Activated naive CD4-positive, alpha-beta T cell treated with anti-CD3 and anti-CD28 coated beads, Interleukin-2, amount 50 U/mL, for 24 hours (primary cell): ENCODE data around the gene SLC9A8.
"Not testable (repeated sequence)": the region's sequence is repeated elsewhere in the genome, so short reads cannot be mapped to it uniquely, and the experiment has no call there.

Source experiments
- H3K27ac Mint-ChIP-seq: one replicate; pipeline ENCODE4 v1.8.0; 2021; ENCODE audit warnings: mild to moderate bottlenecking, mixed read lengths
- H3K27me3 Mint-ChIP-seq: one replicate; pipeline ENCODE4 v1.8.0; 2021; ENCODE audit warnings: mixed read lengths
- H3K36me3 Mint-ChIP-seq: one replicate; pipeline ENCODE4 v1.8.0; 2021; ENCODE audit warnings: mixed read lengths
- H3K4me1 Mint-ChIP-seq: one replicate; pipeline ENCODE4 v1.8.0; 2021; ENCODE audit warnings: mixed read lengths
- H3K4me3 Mint-ChIP-seq: one replicate; pipeline ENCODE4 v1.8.0; 2021; ENCODE audit warnings: mild to moderate bottlenecking, mixed read lengths
- H3K9me3 Mint-ChIP-seq: one replicate; pipeline ENCODE4 v1.8.0; 2021; ENCODE audit warnings: mixed read lengths

Gene SLC9A8

DNA sequence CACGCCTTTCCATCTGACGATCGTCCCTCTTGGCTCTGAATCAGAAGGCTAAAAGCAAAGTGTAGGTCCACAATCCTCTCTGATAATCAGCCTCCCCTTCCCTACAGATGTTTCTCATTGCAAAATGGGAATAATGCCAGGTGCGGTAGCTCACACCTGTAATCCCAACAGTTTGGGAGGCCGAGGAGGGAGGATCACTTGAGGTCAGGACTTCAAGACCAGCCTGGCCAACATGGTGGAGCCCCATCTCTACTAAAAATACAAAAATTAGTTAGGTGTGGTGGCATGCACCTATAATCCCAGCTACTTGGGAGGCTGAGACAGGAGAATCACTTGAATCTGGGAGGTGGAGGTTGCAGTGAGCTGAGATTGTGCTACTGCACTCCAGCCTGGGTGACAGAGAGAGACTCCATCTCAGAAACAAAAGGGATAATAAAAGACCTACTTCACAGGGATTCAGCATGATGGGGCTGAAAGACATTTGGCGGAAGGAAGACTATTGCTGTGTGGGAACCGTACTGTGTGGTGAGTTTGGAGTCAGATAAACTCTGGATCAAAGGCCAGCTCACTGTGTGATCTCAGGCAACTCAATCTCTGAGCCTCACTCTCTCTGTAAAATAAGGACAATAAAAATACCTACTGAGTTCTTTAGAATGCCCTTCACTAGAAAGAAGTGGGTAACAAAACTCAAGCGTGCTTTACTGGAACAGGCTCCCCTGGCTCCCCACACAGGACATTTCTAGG is 15.9 kb upstream of the SLC9A8 start:
- Mint-ChIP-seq H3K27ac (no peak overlapping the region), H3K27me3 (peaks cover 1% of the 10 kb centered on the region), H3K9me3 (no peaks in the 10 kb centered on the region), H3K36me3 (no peaks in the 10 kb centered on the region), H3K4me3 (no peak overlapping the region), H3K4me1 (peaks cover 9% of the 10 kb centered on the region)

DNA sequence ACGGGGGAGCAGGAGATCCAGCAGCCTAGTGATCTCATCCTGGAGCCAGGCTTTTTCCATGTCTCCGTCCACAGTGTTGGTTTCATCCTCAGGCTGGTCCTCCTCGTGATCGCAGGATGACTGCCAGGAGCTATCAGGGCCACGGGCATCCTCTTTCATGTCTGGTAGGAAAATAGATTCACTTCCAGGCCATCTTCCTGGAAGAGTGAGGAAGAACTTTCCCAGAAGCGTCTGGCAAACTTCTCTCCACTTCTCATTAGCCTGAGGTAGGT is 15.3 kb upstream of the SLC9A8 start:
- H3K27ac Mint-ChIP-seq = no peak overlapping the region
- peaks cover 10% of the 10 kb centered on the region for H3K4me1 Mint-ChIP-seq
- H3K9me3 Mint-ChIP-seq = no peaks in the 10 kb centered on the region
- H3K4me3 Mint-ChIP-seq = no peak overlapping the region
- peaks cover 1% of the 10 kb centered on the region for H3K27me3 Mint-ChIP-seq
- no peaks in the 10 kb centered on the region for H3K36me3 Mint-ChIP-seq

DNA sequence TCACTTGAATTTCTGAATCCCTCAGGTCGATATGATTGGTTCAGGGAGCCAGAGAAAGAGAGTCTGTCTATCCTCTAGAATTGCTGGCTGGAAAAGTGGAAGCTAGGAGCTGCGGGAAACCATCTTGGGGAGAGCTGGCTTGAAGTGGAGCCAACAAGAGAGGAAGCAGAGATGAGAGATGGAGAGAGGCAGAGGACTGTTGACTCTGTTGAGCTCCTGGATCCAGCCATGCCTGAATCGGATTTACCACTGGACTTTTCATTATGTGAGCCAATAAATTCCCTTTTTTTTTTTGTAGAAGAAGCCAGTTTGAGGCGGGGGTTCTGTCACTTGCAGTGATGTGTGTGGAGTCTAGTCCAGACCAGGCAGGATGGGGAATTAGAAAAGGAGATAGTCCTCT is 13.9 kb upstream of the SLC9A8 start:
- Mint-ChIP-seq H3K36me3 (peaks cover 2% of the 10 kb centered on the region), H3K4me3 (no peak overlapping the region), H3K9me3 (no peaks in the 10 kb centered on the region), H3K27ac (no peak overlapping the region), H3K4me1 (peaks cover 16% of the 10 kb centered on the region), H3K27me3 (peaks cover 1% of the 10 kb centered on the region)

DNA sequence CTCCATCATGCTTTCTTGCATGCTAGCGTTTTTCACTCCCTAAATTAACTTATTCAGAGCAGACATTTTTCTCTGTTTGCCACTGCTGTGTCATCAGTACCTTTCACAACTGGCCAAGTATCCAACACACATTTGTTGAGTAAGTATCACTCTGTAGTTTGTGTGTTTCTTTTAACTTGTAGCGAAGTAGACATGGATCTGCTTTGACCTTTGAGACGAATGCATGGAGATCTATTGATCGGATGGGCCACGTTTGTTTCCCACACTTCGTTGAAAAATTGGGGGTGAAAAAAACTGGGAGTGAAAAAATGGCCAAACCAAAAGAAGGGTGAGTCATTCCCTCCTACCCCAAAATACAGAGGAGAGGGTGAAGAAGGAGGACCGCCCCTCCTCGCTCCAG is 12.9 kb upstream of the SLC9A8 start:
- H3K36me3 Mint-ChIP-seq = peaks cover 2% of the 10 kb centered on the region
- H3K27me3 Mint-ChIP-seq = no peaks in the 10 kb centered on the region
- H3K27ac Mint-ChIP-seq = no peak overlapping the region
- peaks cover 21% of the 10 kb centered on the region for H3K4me1 Mint-ChIP-seq
- H3K4me3 Mint-ChIP-seq = no peak overlapping the region
- H3K9me3 Mint-ChIP-seq = no peaks in the 10 kb centered on the region

DNA sequence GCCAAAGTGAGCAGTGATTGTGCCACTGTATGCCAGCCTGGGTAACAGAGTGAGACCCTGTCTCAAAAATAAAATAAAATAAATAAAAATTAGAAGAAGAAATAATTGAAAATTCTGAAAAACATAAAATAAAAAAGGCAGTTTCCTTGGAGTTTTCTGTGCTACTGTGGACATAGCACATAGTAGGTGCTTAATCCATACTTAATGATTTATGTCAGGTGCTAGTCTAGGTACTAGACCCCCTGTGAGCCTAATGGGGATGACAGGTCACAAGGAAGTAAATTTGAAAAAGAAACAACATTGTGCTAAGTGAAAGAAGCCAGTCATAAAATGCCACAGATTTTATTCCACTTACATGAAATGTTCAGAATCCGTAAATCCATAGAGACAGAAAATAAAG is 9.2 kb upstream of the SLC9A8 start:
- no peak overlapping the region for H3K4me3 Mint-ChIP-seq
- H3K9me3 Mint-ChIP-seq = no peaks in the 10 kb centered on the region
- H3K27me3 Mint-ChIP-seq = no peaks in the 10 kb centered on the region
- no peak overlapping the region for H3K27ac Mint-ChIP-seq
- H3K4me1 Mint-ChIP-seq = peaks cover 27% of the 10 kb centered on the region
- peaks cover 2% of the 10 kb centered on the region for H3K36me3 Mint-ChIP-seq

DNA sequence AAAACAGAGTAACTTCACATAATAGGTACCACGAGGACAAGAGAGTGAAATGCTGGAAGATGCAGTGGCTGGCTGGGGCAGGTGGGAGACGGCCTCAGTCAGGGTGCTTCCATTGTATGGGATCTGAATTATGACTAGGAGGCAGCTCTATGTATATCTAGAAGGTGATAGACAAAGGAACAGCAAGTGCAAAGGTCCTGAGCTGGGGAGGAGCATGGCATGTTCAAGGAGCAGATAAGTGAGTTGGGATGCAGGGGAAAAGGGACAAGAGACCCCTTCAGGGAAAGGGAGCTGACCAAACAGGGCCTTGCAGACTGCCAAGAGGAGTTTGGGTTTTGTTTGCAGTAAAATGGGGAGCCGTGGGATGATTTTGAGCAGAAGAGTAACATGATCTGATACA is 8.3 kb upstream of the SLC9A8 start:
- Mint-ChIP-seq H3K36me3 (peaks cover 2% of the 10 kb centered on the region), H3K9me3 (no peaks in the 10 kb centered on the region), H3K27me3 (no peaks in the 10 kb centered on the region), H3K4me3 (no peak overlapping the region), H3K4me1 (peaks cover 27% of the 10 kb centered on the region), H3K27ac (peak overlapping the region; percentile 31)

DNA sequence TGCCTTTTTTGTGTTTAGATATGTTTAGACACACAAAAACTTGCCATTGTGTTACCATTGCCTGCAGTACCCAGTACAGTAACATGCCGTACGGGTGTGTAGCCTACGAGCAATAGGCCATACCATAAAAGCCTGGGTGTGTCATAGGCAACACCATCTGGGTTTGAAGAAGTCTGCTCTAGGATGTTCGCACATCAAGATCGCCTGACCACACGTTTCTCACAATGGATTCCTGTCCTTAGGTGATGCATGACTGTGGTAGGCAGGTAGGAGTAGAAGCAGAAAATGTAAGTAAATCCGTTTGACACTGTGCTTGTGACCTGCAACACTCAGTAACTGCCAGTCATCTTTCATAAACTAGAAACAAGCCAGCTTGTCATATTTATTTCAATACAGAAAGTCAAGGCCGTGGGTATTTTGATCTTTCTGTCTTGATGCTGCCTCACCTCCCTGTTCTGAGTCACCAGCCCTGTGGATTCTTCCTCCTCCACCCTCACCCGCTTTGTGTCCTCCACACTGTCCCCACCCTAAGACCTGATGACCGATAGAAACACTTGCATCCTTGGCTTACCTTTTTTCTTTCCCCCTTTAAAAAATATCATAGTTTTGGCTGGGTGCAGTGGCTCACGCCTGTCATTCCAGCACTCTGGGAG is 7.3 kb upstream of the SLC9A8 start:
- Mint-ChIP-seq H3K27ac (peak overlapping the region; percentile 65), H3K4me1 (peaks cover 27% of the 10 kb centered on the region)
- H3K9me3 Mint-ChIP-seq, H3K27me3 Mint-ChIP-seq, H3K4me3 Mint-ChIP-seq, H3K36me3 Mint-ChIP-seq: not testable (repeated sequence)

DNA sequence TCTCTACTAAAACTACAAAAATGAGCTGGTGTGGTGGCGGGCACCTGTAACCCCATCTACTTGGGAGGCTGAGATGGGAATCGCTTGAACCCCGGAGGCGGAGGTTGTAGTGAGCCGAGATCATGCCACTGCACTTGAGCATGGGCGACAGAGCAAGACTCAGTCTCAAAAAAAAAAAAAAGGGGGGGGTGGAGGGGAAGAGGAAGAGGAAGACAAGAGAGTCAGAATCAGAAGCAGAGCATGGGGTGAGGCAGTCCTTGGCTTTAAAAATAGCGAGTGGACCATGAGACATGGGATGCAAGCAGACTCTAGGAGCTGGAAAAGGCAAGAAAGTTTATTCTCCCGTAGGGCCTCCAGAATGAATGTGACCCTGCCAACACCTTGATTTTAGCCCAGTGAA is 3.9 kb upstream of the SLC9A8 start:
- Mint-ChIP-seq H3K4me3 (no peak overlapping the region), H3K9me3 (no peaks in the 10 kb centered on the region), H3K4me1 (peaks cover 29% of the 10 kb centered on the region), H3K27me3 (no peaks in the 10 kb centered on the region), H3K27ac (no peak overlapping the region), H3K36me3 (no peaks in the 10 kb centered on the region)

DNA sequence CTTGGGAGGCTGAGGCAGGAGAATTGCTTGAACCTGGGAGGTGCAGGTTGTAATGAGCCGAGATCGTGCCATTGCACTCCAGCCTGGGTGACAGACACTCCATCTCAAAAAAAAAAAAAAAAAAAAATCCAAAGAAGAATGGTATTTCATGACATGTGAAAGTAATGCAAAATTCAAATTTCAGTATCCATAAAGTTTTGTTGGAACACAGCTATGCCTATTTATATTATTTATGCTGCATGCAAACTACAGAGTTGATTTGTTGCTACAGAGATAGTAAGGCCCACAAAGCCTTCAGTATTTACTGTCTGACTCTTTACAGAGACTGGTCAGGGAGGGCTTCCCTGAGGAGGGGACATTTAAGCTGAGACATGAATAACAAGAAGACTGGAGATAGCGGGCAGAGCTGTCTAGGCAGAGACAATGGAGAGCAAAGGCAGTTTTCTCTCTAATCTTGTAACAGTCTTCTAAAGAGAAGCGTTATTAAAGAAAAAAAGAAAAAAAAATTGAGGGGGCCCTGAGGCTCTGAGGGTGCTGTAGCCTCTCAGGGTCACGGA is 2.7 kb upstream of the SLC9A8 start:
- no peak overlapping the region for H3K4me3 Mint-ChIP-seq
- H3K4me1 Mint-ChIP-seq = peaks cover 36% of the 10 kb centered on the region
- H3K9me3 Mint-ChIP-seq = no peaks in the 10 kb centered on the region
- H3K36me3 Mint-ChIP-seq = peaks cover 4% of the 10 kb centered on the region
- peak overlapping the region; percentile 79 for H3K27ac Mint-ChIP-seq
- no peaks in the 10 kb centered on the region for H3K27me3 Mint-ChIP-seq

DNA sequence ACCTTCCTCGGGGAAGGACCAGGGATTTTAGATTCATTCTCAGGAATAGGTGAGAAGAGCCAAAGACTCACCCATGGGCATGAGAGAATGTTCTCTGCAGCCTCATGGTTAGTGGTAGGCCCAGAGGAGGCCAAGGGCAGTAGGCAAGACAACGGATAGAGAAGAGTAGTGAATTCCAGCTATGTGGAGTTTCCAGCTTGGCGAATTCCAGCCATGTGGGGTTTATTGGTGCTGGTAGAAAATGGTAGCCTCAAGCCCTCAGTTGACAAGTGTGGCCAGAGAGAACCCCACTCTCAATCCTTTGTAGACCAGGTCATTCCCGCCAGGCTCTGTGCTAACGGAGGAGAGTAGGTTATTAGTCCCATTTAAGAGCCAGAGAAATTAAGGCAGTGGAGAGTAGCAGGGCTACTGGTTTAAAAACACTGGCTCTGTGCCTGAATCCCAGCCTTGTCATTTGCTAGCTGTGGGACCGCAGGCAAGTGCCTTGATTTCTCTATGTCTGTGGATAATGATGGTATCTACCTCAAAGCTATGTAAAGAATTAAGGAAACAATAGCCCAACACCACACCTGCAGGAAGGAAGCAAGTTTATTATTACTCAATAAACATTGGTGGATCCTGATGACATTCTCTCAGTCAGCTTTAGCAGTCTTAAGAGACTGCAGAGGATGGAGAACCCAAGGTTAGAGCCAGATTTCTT is 2.0 kb upstream of the SLC9A8 start:
- Mint-ChIP-seq H3K4me3 (no peak overlapping the region), H3K4me1 (peaks cover 38% of the 10 kb centered on the region), H3K36me3 (peaks cover 9% of the 10 kb centered on the region), H3K9me3 (no peaks in the 10 kb centered on the region), H3K27me3 (no peaks in the 10 kb centered on the region), H3K27ac (peak overlapping the region; percentile 19)

DNA sequence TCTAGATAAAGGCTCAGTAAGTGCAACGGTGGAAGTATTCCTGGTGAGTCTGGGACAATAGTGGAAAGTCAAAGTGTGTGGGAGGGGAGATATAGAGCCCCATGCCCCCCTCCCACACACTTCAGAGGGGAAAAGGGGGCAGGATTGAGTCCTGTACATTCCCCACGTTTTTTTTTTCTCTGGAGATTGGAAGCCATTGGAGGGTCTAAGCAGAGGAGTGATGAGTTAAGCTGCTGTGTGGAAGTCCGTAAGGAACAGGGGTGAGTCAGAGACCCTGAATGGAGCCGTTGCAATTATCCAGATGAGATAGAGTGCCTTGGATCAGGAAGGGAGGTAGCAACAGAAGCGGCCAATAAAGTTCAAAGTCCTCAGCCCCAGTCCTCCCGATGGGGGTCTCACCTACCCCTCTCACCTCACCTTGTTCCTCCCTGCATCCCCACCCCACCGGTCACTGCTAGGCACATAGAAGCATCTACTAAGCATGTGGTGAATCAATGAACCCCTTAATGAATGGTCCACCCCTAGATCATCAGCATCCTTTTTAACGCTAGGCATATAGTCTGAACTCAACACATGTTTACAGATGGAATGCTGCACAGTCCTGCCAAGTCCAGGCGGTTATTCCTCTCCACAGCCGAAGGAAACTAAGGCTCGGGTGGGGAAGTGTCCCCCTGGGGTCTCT is 662 bp upstream of the SLC9A8 start:
- Mint-ChIP-seq H3K27ac (peak overlapping the region; percentile 97), H3K4me3 (peak overlapping the region; percentile 87), H3K4me1 (peaks cover 38% of the 10 kb centered on the region), H3K36me3 (peaks cover 9% of the 10 kb centered on the region), H3K9me3 (no peaks in the 10 kb centered on the region), H3K27me3 (no peaks in the 10 kb centered on the region)

DNA sequence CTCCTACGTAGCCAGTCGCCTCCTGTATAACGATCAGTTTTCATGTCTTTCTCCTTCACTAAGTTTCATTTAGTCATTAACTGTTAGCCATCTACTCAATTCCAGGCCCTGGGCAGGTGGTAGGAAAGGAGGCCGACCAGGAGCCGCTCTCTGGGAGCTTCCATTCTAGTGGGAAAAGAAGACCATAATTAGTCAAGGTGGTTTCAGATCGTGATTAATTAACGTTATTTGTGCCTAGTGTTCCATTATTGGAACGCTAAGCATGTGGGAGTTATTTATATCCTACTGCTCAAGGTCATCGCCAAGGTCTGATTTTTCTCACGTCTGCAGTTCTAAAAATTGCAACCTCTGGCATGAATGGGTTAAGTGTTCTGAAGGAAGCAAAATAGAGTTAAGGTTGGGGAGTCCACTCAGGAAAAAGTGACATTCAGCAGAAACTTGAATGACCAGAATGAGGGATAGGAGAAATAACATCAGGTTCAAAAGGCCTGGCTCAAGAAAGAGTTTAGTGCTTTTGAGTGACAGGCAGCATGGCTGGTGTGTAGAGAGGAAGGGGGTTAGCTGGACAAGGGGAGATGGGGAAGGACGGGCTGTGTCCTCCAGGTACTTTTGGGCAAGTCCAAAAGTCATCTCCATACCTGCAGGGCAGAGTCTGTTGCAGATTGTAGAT is 812 bp downstream of the SLC9A8 start:
- Mint-ChIP-seq H3K4me1 (peaks cover 47% of the 10 kb centered on the region), H3K9me3 (no peaks in the 10 kb centered on the region), H3K4me3 (peak overlapping the region; percentile 98), H3K27ac (peak overlapping the region; percentile 99), H3K36me3 (peaks cover 9% of the 10 kb centered on the region), H3K27me3 (no peaks in the 10 kb centered on the region)

DNA sequence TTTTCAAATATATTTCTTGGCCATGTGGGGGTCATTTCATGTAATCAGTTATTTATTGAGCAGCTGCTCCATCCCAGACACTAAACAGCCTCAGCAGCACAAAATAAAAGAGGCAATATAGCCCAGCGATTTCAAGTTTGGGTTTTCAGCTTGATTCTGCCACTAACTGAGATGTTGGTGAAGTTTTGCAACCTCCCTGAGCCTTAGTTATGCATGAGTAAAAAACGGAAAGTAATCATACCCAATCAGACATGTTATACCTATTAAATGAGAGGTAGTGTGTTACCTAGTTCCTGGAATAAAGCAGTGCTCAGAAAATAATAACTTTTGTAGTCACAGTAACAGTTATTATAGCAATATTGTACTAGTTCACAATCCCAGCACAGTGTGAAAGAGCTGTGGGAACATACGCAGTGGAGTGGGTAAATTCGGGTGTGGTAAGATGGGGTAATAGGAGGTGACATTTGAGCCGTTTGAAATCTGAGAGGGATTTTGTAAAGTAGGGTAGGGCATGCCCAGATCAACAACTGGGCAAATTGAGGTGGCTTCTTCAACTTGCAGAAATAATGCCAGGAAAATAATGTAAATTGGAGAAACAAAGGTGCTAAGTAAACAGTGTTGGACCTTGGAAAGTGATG is 1.5 kb downstream of the SLC9A8 start:
- Mint-ChIP-seq H3K27ac (peak overlapping the region; percentile 36), H3K4me3 (peak overlapping the region; percentile 98), H3K9me3 (no peaks in the 10 kb centered on the region), H3K36me3 (peaks cover 10% of the 10 kb centered on the region), H3K4me1 (peaks cover 50% of the 10 kb centered on the region), H3K27me3 (no peaks in the 10 kb centered on the region)

DNA sequence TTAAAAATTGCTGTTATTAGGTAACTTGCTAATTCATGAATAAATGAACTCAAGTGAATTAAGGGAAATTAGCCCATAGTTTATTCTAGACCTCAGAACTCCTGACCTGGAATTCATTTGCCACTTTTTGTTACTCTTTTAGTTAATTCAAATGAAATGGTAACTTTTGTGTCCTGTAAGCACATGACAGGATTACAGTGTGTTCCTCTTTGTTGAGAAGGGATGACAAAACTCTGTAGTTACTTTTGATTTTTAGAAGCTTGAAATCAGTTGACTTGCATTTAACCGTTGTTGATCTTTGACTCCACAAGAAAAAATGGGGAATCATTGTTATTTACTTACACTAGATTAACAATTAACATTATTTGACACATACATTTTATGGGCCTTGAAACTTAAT is 6.2 kb downstream of the SLC9A8 start:
- Mint-ChIP-seq H3K36me3 (peaks cover 30% of the 10 kb centered on the region), H3K4me1 (peaks cover 71% of the 10 kb centered on the region), H3K9me3 (no peaks in the 10 kb centered on the region), H3K27me3 (no peaks in the 10 kb centered on the region), H3K27ac (no peak overlapping the region), H3K4me3 (no peak overlapping the region)

DNA sequence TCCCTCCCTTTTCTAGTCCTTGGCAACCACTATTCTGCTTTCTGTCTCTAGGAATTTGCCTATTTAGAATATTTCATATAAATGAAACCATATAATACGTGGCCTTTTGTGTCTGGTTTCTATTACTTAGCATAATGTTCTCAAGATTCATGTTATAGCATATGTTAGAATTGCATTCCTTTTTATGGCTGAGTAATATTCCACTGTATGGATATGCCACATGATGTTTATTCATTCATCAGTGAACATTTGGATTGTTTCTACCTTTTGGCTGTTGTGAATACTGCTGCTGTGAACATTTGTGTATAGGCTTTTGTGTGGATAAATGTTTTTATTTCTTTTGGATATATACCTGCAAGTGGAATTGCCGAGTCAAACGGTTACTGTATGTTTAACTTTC is 7.1 kb downstream of the SLC9A8 start:
- H3K27me3 Mint-ChIP-seq = no peaks in the 10 kb centered on the region
- H3K4me3 Mint-ChIP-seq = no peak overlapping the region
- peaks cover 28% of the 10 kb centered on the region for H3K36me3 Mint-ChIP-seq
- H3K9me3 Mint-ChIP-seq = no peaks in the 10 kb centered on the region
- peaks cover 71% of the 10 kb centered on the region for H3K4me1 Mint-ChIP-seq
- H3K27ac Mint-ChIP-seq = no peak overlapping the region
